GM12801 (cell line): ENCODE measurements around the gene MPPED1.

ENCODE experiments used
- CTCF ChIP-seq: IDR thresholded peaks from one replicate; pipeline ENCODE4 v1.5.1; 2011; ENCODE audit warnings: control low read depth; ENCODE audit not compliant: insufficient read length; ENCODE audit errors: extremely low read depth

Gene MPPED1

GRCh38 chr22:43406186-43406790, 5.5 kb upstream of the MPPED1 start:
- TF ChIP-seq CTCF, result no peak

- no peak for TF ChIP-seq CTCF
Observed at GRCh38 chr22:43407591-43407990, 4.2 kb upstream of the MPPED1 start.

- no peak for TF ChIP-seq CTCF
Observed at GRCh38 chr22:43408009-43408408, 3.8 kb upstream of the MPPED1 start.

- TF ChIP-seq CTCF, result no peak
Observed at GRCh38 chr22:43409046-43409445, 2.8 kb upstream of the MPPED1 start.

GRCh38 chr22:43409800-43410199, 2.0 kb upstream of the MPPED1 start:
- no peak for TF ChIP-seq CTCF

- no peak for TF ChIP-seq CTCF
Observed at GRCh38 chr22:43411040-43411868, 560 bp upstream of the MPPED1 start.

GRCh38 chr22:43412808-43413795, 1.3 kb downstream of the MPPED1 start:
- TF ChIP-seq CTCF, result no peak
